ENCODE results near the gene RNFT1.
"Not testable (repeated sequence)": the region's sequence is repeated elsewhere in the genome, so short reads cannot be mapped to it uniquely, and the experiment has no call there.

RNFT1 gene

GRCh38 chr17:59964482-59965328, at the start of gene RNFT1:
Gene RNFT1, minus strand, starts transcription at chr17:59964740. Its CDS starts 77 bp downstream, at chr17:59964663.
- peak; percentile 88 for DNase-seq

GRCh38 chr17:60009326-60009725, 44.8 kb upstream of the RNFT1 start:
- DNase-seq, result not testable (repeated sequence)

- not testable (repeated sequence) for DNase-seq
Observed at GRCh38 chr17:60008377-60008776, 43.8 kb upstream of the RNFT1 start.

GRCh38 chr17:60006160-60006559, 41.6 kb upstream of the RNFT1 start:
- no peak for DNase-seq

GRCh38 chr17:60004561-60004960, 40.0 kb upstream of the RNFT1 start:
- not testable (repeated sequence) for DNase-seq

GRCh38 chr17:60002405-60002804, 37.9 kb upstream of the RNFT1 start:
- not testable (repeated sequence) for DNase-seq

- DNase-seq, result not testable (repeated sequence)
Observed at GRCh38 chr17:59996608-59997007, 32.1 kb upstream of the RNFT1 start.

- DNase-seq, result not testable (repeated sequence)
Observed at GRCh38 chr17:59975166-59975565, 10.6 kb upstream of the RNFT1 start.

GRCh38 chr17:59973483-59973882, 8.9 kb upstream of the RNFT1 start:
- DNase-seq, result not testable (repeated sequence)

GRCh38 chr17:59972778-59973177, 8.2 kb upstream of the RNFT1 start:
- DNase-seq, result no peak

- DNase-seq, result not testable (repeated sequence)
Observed at GRCh38 chr17:59971771-59972170, 7.2 kb upstream of the RNFT1 start.

GRCh38 chr17:59963738-59964481, 630 bp downstream of the RNFT1 start:
- DNase-seq, result peak; percentile 59

GRCh38 chr17:59962739-59963318, 1.7 kb downstream of the RNFT1 start:
- DNase-seq, result no peak

- DNase-seq, result not testable (repeated sequence)
Observed at GRCh38 chr17:59959574-59959973, 5.0 kb downstream of the RNFT1 start.

- no peak for DNase-seq
Observed at GRCh38 chr17:59954856-59955255, 9.7 kb downstream of the RNFT1 start.

- no peak for DNase-seq
Observed at GRCh38 chr17:59950049-59950448, 14.5 kb downstream of the RNFT1 start.

- not testable (repeated sequence) for DNase-seq
Observed at GRCh38 chr17:59947310-59947709, 17.2 kb downstream of the RNFT1 start.

- not testable (repeated sequence) for DNase-seq
Observed at GRCh38 chr17:59946433-59946832, 18.1 kb downstream of the RNFT1 start.

GRCh38 chr17:59941131-59941530, 23.4 kb downstream of the RNFT1 start:
- DNase-seq, result no peak

- not testable (repeated sequence) for DNase-seq
Observed at GRCh38 chr17:59940697-59941096, 23.8 kb downstream of the RNFT1 start.

- not testable (repeated sequence) for DNase-seq
Observed at GRCh38 chr17:59933317-59933716, 31.2 kb downstream of the RNFT1 start.

- DNase-seq, result not testable (repeated sequence)
Observed at GRCh38 chr17:59930768-59931167, 33.8 kb downstream of the RNFT1 start.

- DNase-seq, result not testable (repeated sequence)
Observed at GRCh38 chr17:59930121-59930520, 34.4 kb downstream of the RNFT1 start.

All from hematopoietic multipotent progenitor cell treated with erythropoietin and hydrocortisone succinate and interleukin-3 and kit ligand, for 8 days (in vitro differentiated cells).